Effector memory CD4-positive, alpha-beta T cell (primary cell): ENCODE results near the gene EDNRB.

Experiments used
- DNase-seq, 3 donors: peaks; one replicate each; pipeline ENCODE4 v3.0.0-alpha.2; 2020
- H3K27ac ChIP-seq: 2 replicates; pipeline ENCODE4 v1.7.0; 2013; ENCODE audit warnings: mild to moderate bottlenecking, low read length, moderate library complexity; ENCODE audit not compliant: insufficient read depth, poor library complexity, severe bottlenecking
- H3K27me3 ChIP-seq: replicated peaks from 2 replicates; pipeline ENCODE4 v1.7.0; 2013; ENCODE audit warnings: mild to moderate bottlenecking, low read length; ENCODE audit not compliant: insufficient read depth, control insufficient read depth, poor library complexity, severe bottlenecking
- H3K36me3 ChIP-seq: 2 replicates; pipeline ENCODE4 v1.7.0; 2013; ENCODE audit warnings: mild to moderate bottlenecking, low read length, moderate library complexity; ENCODE audit not compliant: control insufficient read depth, insufficient read depth
- H3K4me1 ChIP-seq: 2 replicates; pipeline ENCODE4 v1.7.0; 2013; ENCODE audit warnings: low read length, mild to moderate bottlenecking; ENCODE audit not compliant: control insufficient read depth, insufficient read depth, poor library complexity, severe bottlenecking
- H3K4me3 ChIP-seq: 2 replicates; pipeline ENCODE4 v1.7.0; 2013; ENCODE audit warnings: low read length, low read depth, mild to moderate bottlenecking; ENCODE audit not compliant: insufficient read depth, poor library complexity, severe bottlenecking
- H3K9me3 ChIP-seq: 2 replicates; pipeline ENCODE4 v1.7.0; 2013; ENCODE audit warnings: mild to moderate bottlenecking, low read length, moderate library complexity; ENCODE audit not compliant: control insufficient read depth

The EDNRB gene

GRCh38 chr13:77919246-77919920, 752 bp upstream of the EDNRB start:
- DNase-seq: no peak
- Histone ChIP-seq H3K4me3 (no peak overlapping the region), H3K4me1 (peaks cover 5% of the 10 kb centered on the region), H3K9me3 (no peaks in the 10 kb centered on the region), H3K27ac (no peak overlapping the region), H3K27me3 (peaks cover 10% of the 10 kb centered on the region), H3K36me3 (no peaks in the 10 kb centered on the region)

GRCh38 chr13:77916488-77916887, 2.1 kb downstream of the EDNRB start:
- DNase-seq: no peak
- Histone ChIP-seq H3K4me1 (peaks cover 5% of the 10 kb centered on the region), H3K9me3 (no peaks in the 10 kb centered on the region), H3K27ac (no peak overlapping the region), H3K27me3 (peaks cover 3% of the 10 kb centered on the region), H3K36me3 (no peaks in the 10 kb centered on the region), H3K4me3 (no peak overlapping the region)

DNA sequence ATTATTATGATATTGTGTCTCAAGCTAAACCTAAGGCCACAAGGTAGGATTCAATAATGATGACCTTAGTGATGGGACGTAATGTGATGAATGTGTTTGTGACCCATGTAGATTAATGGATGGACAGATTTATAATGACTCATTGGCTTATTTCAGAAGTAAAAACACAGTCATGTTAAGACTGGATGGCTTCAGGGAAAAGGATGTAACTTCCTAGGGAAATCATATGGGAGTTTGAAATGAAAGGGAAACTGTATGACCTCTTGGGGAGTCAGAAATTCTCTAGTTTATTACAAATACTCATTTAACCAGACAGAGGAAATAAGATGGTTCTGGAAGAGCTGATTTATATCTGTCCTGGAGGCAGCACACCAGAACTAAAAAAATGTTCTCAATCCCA, 2.9 kb downstream of the EDNRB start:
- Histone ChIP-seq H3K9me3 (no peaks in the 10 kb centered on the region), H3K27me3 (peaks cover 3% of the 10 kb centered on the region), H3K27ac (no peak overlapping the region), H3K36me3 (no peaks in the 10 kb centered on the region), H3K4me3 (no peak overlapping the region), H3K4me1 (peaks cover 5% of the 10 kb centered on the region)
- no peak for DNase-seq

DNA sequence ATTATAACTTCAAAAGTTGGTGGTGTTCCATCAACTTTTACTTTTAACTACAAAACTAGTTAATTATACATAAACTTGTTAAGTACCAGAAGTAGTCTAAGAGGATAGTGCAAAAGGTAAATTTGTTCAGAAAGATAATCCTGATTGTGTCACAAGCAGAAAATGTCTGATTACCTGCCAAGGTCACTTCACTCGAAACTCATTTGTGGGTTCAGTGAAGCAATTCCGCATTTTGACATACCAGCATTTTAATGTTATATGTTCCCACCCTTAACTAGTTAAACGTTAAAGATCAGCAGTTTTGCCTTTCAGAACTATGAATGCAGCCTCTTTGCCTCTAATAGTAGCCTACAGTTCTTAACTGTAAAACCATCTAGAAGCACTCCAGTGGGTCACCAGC, 5.6 kb downstream of the EDNRB start:
- no peak for DNase-seq
- no peak overlapping the region for H3K4me3 ChIP-seq
- no peaks in the 10 kb centered on the region for H3K36me3 ChIP-seq
- no peaks in the 10 kb centered on the region for H3K27me3 ChIP-seq
- no peaks in the 10 kb centered on the region for H3K4me1 ChIP-seq
- H3K27ac ChIP-seq: no peak overlapping the region
- H3K9me3 ChIP-seq: no peaks in the 10 kb centered on the region

DNA sequence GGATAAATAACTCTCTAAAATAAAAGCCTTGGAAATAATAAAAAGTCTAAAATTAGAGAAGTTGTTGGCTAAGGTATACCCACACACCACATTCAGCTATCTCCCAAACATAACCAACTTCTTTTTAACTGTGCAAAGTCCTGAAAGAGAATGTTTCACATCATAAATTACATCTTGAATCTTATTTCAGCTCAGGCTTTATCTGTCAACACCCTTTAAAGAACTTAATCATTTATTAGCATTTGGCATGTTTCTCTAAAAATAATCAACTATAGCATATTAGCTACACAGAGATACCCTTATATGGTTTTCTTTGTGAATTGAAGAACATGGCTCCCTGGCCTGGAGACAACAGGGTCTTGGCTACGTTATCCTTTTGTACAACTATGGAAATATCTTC, 6.9 kb downstream of the EDNRB start:
- no peak overlapping the region for H3K27ac ChIP-seq
- no peak for DNase-seq
- H3K4me1 ChIP-seq: no peaks in the 10 kb centered on the region
- no peaks in the 10 kb centered on the region for H3K27me3 ChIP-seq
- no peaks in the 10 kb centered on the region for H3K9me3 ChIP-seq
- H3K4me3 ChIP-seq: no peak overlapping the region
- H3K36me3 ChIP-seq: no peaks in the 10 kb centered on the region

DNA sequence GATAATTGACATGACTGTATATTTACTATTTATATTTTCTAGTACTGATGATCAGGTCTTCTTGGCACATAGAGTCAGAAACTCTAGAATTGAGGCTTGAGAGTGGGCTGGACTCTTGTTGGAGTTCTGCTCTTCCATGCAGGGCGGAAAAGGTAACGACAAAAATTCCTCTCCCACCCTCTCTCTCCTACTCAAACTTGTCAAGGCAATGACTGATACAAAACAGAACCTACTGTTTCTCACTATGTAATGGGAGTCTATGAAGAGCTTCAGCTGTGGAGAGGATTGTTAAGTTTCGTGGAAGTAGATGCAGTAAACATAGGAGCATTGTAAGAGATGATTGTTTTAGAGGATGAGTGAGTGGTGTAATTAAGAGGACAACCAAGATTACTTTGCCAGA, 8.8 kb downstream of the EDNRB start:
- Histone ChIP-seq H3K27ac (no peak overlapping the region), H3K27me3 (no peaks in the 10 kb centered on the region), H3K4me3 (no peak overlapping the region), H3K36me3 (no peaks in the 10 kb centered on the region), H3K9me3 (no peaks in the 10 kb centered on the region), H3K4me1 (no peaks in the 10 kb centered on the region)
- no peak for DNase-seq

DNA sequence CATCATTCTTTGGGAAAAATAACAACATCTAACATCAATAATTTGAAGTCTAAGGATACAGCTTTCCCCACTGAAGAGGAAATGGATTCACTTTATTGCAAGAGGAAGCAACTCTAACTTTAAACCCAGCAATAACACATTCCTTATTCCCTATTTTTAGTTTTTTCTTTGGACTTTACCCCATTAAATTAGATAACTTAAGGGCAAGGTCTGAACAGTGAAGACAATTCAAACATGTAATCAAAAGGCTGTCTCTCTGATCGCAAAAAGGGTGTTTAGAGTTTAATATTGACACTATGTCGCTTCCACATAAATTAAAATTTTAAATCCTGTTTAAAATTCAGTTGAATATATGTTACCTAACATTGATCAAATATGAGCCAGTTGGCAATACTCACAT, 10.1 kb downstream of the EDNRB start:
- Histone ChIP-seq H3K9me3 (no peaks in the 10 kb centered on the region), H3K27me3 (no peaks in the 10 kb centered on the region), H3K4me1 (no peaks in the 10 kb centered on the region), H3K27ac (no peak overlapping the region), H3K4me3 (no peak overlapping the region), H3K36me3 (no peaks in the 10 kb centered on the region)
- no peak for DNase-seq

- H3K4me1 ChIP-seq: no peaks in the 10 kb centered on the region
Observed at GRCh38 chr13:77907666-77908341, 10.8 kb downstream of the EDNRB start.

DNA sequence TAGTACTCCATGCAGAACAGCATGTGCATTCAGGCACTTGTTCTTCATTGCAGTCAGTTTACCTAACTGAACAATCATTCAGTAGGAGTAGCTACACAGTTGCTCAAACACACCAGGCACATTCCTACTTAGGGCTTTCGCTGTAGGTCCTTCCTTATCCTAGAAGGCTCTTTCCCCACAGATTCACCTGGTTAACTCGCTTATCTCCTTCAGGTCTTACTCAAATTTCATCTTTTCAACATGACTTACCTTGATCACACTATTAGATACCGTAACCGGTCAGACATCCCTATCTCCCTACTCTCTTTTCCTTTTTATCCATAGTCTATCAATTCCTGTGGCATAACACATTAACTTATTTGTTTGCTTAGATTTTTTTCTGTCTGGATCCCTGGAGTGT, 14.6 kb downstream of the EDNRB start:
- Histone ChIP-seq H3K4me1 (no peaks in the 10 kb centered on the region), H3K27me3 (no peaks in the 10 kb centered on the region), H3K9me3 (no peaks in the 10 kb centered on the region), H3K27ac (no peak overlapping the region), H3K4me3 (no peak overlapping the region), H3K36me3 (no peaks in the 10 kb centered on the region)
- no peak for DNase-seq

More at GRCh38 chr13:77907666-77908341, 10.8 kb downstream of the EDNRB start:
- Histone ChIP-seq H3K4me3 (no peak overlapping the region), H3K27me3 (no peaks in the 10 kb centered on the region), H3K27ac (no peak overlapping the region), H3K9me3 (no peaks in the 10 kb centered on the region), H3K36me3 (no peaks in the 10 kb centered on the region)
- no peak for DNase-seq

DNA sequence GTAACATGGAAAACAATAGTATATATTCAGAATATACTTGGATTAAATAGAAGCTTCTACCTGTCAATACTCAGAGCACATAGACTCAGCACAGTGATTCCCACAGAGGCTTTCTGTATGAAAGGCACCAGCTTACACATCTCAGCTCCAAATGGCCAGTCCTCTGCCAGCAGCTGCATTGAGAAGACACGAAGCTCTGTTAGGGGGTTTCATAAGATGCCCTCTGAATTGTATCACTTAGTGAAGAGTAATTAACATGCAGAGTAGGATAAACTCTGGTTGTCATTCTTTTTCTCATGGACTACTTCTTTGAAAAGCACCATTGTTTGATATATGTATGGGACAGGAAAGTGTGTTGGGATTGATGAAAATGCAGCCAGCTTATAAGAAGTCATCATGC, 15.2 kb downstream of the EDNRB start:
- Histone ChIP-seq H3K4me1 (no peaks in the 10 kb centered on the region), H3K27ac (no peak overlapping the region), H3K27me3 (no peaks in the 10 kb centered on the region), H3K4me3 (no peak overlapping the region), H3K36me3 (no peaks in the 10 kb centered on the region), H3K9me3 (no peaks in the 10 kb centered on the region)
- DNase-seq: no peak
